Neural progenitor cell (in vitro differentiated cells): ENCODE measurements around the gene PREP. TPM values are rescaled to one million over a fixed set of nuclear protein-coding genes. Genes with fewer than 3 reads are reported as not detected.

ENCODE experiments used
- DNase-seq: peaks from one replicate; pipeline ENCODE4 v3.0.0-alpha.2; 2016; ENCODE audit warnings: low spot score
- H2AFZ ChIP-seq: fragments of 200-600 bp; sonication (generic); replicated peaks from 2 replicates; pipeline ENCODE4 v1.6.1; 2016; ENCODE audit warnings: antibody characterized with exemption
- H3F3A ChIP-seq: fragments of 200-600 bp; sonication (generic); 2 replicates; pipeline ENCODE4 v1.6.1; 2016; ENCODE audit warnings: antibody characterized with exemption, low read depth
- H3K27ac ChIP-seq: fragments of 200-600 bp; sonication (generic); 2 replicates; pipeline ENCODE4 v1.5.1; 2016; ENCODE audit warnings: mild to moderate bottlenecking
- H3K27me3 ChIP-seq: fragments of 200-600 bp; sonication (generic); 2 replicates; pipeline ENCODE4 v1.6.1; 2016; ENCODE audit warnings: mild to moderate bottlenecking, moderate library complexity
- H3K36me3 ChIP-seq: fragments of 200-600 bp; sonication (generic); 2 replicates; pipeline ENCODE4 v1.5.1; 2016
- H3K4me1 ChIP-seq: fragments of 200-600 bp; sonication (generic); 2 replicates; pipeline ENCODE4 v1.6.1; 2016; ENCODE audit warnings: mixed run types
- H3K4me2 ChIP-seq: fragments of 200-600 bp; sonication (generic); 2 replicates; pipeline ENCODE4 v1.6.1; 2016
- H3K4me3 ChIP-seq: fragments of 200-600 bp; sonication (generic); 2 replicates; pipeline ENCODE4 v1.5.1; 2016
- H3K79me2 ChIP-seq: fragments of 200-600 bp; sonication (generic); 2 replicates; pipeline ENCODE4 v1.6.1; 2016; ENCODE audit warnings: low read depth
- H3K9ac ChIP-seq: fragments of 200-600 bp; sonication (generic); 2 replicates; pipeline ENCODE4 v1.6.1; 2016
- H3K9me3 ChIP-seq: fragments of 200-600 bp; sonication (generic); 2 replicates; pipeline ENCODE4 v1.5.1; 2016; ENCODE audit warnings: low read depth
- H4K20me1 ChIP-seq: fragments of 200-600 bp; sonication (generic); 2 replicates; pipeline ENCODE4 v1.6.1; 2016; ENCODE audit warnings: low read depth
- H3K27ac Mint-ChIP-seq: 3 replicates; pipeline ENCODE4 v1.8.0; 2021; ENCODE audit warnings: mixed read lengths
- H3K27me3 Mint-ChIP-seq: 2 replicates; pipeline ENCODE4 v1.8.0; 2022; ENCODE audit warnings: low read depth, mild to moderate bottlenecking, inconsistent platforms, moderate library complexity, mixed read lengths; ENCODE audit not compliant: insufficient read depth
- H3K36me3 Mint-ChIP-seq: 3 replicates; pipeline ENCODE4 v1.8.0; 2021; ENCODE audit warnings: mixed read lengths
- H3K4me1 Mint-ChIP-seq: 3 replicates; pipeline ENCODE4 v1.8.0; 2021; ENCODE audit warnings: mixed read lengths
- H3K4me3 Mint-ChIP-seq: 3 replicates; pipeline ENCODE4 v1.8.0; 2021; ENCODE audit warnings: mild to moderate bottlenecking, moderate library complexity, mixed read lengths
- H3K9me3 Mint-ChIP-seq: 3 replicates; pipeline ENCODE4 v1.8.0; 2020; ENCODE audit warnings: mixed read lengths
- EZH2 ChIP-seq: fragments of 200-600 bp; sonication (generic); IDR thresholded peaks from 2 replicates; pipeline ENCODE4 v1.6.1; 2017; ENCODE audit warnings: antibody characterized with exemption, mild to moderate bottlenecking, moderate library complexity
- EZH2phosphoT487 ChIP-seq: fragments of 200-600 bp; sonication (generic); IDR thresholded peaks from 2 replicates; pipeline ENCODE4 v1.6.1; 2017; ENCODE audit warnings: antibody characterized with exemption
- total RNA-seq: library from RNA; depleted of rRNA; stranded (reverse); fragments of >200 nt; gene quantifications from 2 replicates; pipeline ENCODE4 v1.2.3, GENCODE V29; 2015; ENCODE audit warnings: low replicate concordance
- TF ChIP-seq, protein P1 (sequence below): fragments of 200-600 bp; sonication (generic); IDR thresholded peaks from 2 replicates; pipeline ENCODE4 v1.5.1; 2017; ENCODE audit warnings: antibody characterized with exemption, mild to moderate bottlenecking

Gene PREP
- total RNA-seq, 1 donor from 2014 or later: 28.6 TPM

DNA sequence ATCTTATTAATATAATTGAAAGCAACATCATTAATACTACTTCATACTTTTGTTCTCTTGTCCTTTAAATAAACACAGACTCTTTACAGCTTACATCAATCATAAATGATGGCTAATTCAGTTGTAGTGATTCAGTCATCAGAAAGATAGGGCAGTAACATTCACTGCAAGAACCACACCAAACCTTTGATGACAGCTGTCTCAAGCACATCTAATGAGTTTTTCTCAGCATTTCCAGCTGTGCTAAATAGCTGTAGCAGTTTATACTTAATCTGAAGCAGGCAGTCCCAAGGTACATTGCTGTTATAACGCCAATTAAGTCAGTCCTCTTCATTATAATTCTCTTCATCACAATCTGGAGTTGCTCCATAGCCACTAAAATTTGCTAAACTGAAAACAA lies 45.7 kb downstream of the PREP start:
- Histone ChIP-seq H3K27ac (no peak overlapping the region), H3K9me3 (no peaks in the 10 kb centered on the region), H3K36me3 (no peaks in the 10 kb centered on the region), H4K20me1 (no peaks in the 10 kb centered on the region), H3K9ac (no peak overlapping the region), H2AFZ (no peak overlapping the region), H3K4me3 (no peak overlapping the region), H3K4me1 (no peaks in the 10 kb centered on the region), H3K27me3 (no peaks in the 10 kb centered on the region), H3K4me2 (no peak overlapping the region), H3K79me2 (no peaks in the 10 kb centered on the region), H3F3A (no peaks in the 10 kb centered on the region)
- H3K9me3 Mint-ChIP-seq: peaks cover 11% of the 10 kb centered on the region
- H3K27ac Mint-ChIP-seq: no peak overlapping the region
- TF ChIP-seq EZH2 (no peak), EZH2phosphoT487 (no peak)
- TF ChIP-seq, protein P1, sequence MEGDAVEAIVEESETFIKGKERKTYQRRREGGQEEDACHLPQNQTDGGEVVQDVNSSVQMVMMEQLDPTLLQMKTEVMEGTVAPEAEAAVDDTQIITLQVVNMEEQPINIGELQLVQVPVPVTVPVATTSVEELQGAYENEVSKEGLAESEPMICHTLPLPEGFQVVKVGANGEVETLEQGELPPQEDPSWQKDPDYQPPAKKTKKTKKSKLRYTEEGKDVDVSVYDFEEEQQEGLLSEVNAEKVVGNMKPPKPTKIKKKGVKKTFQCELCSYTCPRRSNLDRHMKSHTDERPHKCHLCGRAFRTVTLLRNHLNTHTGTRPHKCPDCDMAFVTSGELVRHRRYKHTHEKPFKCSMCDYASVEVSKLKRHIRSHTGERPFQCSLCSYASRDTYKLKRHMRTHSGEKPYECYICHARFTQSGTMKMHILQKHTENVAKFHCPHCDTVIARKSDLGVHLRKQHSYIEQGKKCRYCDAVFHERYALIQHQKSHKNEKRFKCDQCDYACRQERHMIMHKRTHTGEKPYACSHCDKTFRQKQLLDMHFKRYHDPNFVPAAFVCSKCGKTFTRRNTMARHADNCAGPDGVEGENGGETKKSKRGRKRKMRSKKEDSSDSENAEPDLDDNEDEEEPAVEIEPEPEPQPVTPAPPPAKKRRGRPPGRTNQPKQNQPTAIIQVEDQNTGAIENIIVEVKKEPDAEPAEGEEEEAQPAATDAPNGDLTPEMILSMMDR: no peak
- H3K4me1 Mint-ChIP-seq: no peaks in the 10 kb centered on the region
- DNase-seq: no peak
- peaks cover 3% of the 10 kb centered on the region for H3K27me3 Mint-ChIP-seq
- H3K36me3 Mint-ChIP-seq: peaks cover 50% of the 10 kb centered on the region
- no peak overlapping the region for H3K4me3 Mint-ChIP-seq

DNA sequence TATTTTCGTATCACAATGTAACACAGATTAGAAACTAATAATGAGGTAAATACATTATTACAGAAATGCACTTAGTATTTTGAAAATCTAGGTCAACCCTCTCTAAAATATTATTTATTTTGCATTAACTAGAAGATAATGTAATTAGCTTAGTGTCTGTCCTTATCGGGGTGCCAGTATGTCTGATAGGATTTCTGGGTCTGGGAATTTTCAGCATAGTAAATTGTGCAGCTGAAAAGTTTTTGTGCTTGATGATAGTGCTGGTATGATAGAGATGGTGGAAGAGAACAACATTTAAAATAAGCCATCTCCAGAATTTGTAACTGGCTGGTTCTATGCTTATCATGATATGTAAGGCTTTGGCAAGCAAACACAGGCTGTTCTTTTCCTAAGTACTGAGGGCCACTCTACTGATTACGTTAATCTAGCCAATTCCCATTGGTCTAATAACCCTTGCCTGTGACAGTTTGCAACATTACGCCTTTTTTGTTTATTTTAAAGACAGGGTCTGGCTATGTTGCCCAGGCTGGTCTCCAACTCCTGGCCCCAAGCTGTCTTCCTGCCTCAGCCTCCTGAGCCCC lies 50.8 kb downstream of the PREP start:
- no peak for DNase-seq
- TF ChIP-seq, protein P1: no peak
- TF ChIP-seq EZH2phosphoT487: no peak
- TF ChIP-seq EZH2: no peak

DNA sequence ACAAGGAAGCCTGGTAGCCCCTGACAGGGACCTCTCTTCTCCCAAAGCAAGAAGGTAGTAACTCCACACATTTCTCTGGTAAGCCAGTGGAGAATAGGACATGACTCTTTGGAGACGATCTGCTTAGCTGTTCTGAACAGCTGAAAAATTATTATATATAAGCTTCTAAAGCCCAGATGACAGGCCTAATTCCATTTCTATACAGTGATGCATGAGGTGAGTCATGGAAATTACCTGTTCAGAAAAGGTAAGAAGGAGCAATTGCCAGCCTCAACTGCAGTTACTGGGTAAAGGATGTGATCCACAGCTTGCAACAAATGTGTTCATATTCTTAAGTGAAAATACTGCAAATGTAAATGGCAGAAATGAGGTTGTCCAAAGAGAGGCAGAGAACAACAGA lies 54.0 kb downstream of the PREP start:
- no peak overlapping the region for H3K27ac Mint-ChIP-seq
- Histone ChIP-seq H4K20me1 (peaks cover 15% of the 10 kb centered on the region), H3K36me3 (no peaks in the 10 kb centered on the region), H3K4me1 (peaks cover 17% of the 10 kb centered on the region), H3F3A (peaks cover 13% of the 10 kb centered on the region), H2AFZ (no peak overlapping the region), H3K27ac (no peak overlapping the region), H3K9me3 (no peaks in the 10 kb centered on the region), H3K4me2 (no peak overlapping the region), H3K4me3 (no peak overlapping the region), H3K79me2 (no peaks in the 10 kb centered on the region), H3K9ac (no peak overlapping the region), H3K27me3 (no peaks in the 10 kb centered on the region)
- no peak overlapping the region for H3K4me3 Mint-ChIP-seq
- peaks cover 28% of the 10 kb centered on the region for H3K36me3 Mint-ChIP-seq
- TF ChIP-seq EZH2 (no peak), EZH2phosphoT487 (no peak)
- TF ChIP-seq, protein P1: no peak
- H3K9me3 Mint-ChIP-seq: no peaks in the 10 kb centered on the region
- DNase-seq: no peak
- H3K27me3 Mint-ChIP-seq: no peaks in the 10 kb centered on the region
- H3K4me1 Mint-ChIP-seq: peaks cover 9% of the 10 kb centered on the region

More for the DNA sequence above, 50.8 kb downstream of the PREP start:
- no peak overlapping the region for H3K27ac ChIP-seq
- no peaks in the 10 kb centered on the region for H3K4me1 Mint-ChIP-seq
- H3K4me1 ChIP-seq: no peaks in the 10 kb centered on the region
- H3K9me3 ChIP-seq: no peaks in the 10 kb centered on the region
- H3K36me3 ChIP-seq: no peaks in the 10 kb centered on the region
- H3K27me3 ChIP-seq: no peaks in the 10 kb centered on the region
- no peaks in the 10 kb centered on the region for H4K20me1 ChIP-seq
- no peak overlapping the region for H3K4me3 ChIP-seq
- H2AFZ ChIP-seq: no peak overlapping the region
- no peaks in the 10 kb centered on the region for H3F3A ChIP-seq
- H3K9ac ChIP-seq: no peak overlapping the region
- H3K79me2 ChIP-seq: no peaks in the 10 kb centered on the region
- H3K4me2 ChIP-seq: no peak overlapping the region
- H3K27me3 Mint-ChIP-seq: no peaks in the 10 kb centered on the region
- no peak overlapping the region for H3K27ac Mint-ChIP-seq
- peaks cover 11% of the 10 kb centered on the region for H3K9me3 Mint-ChIP-seq
- H3K4me3 Mint-ChIP-seq: no peak overlapping the region
- peaks cover 46% of the 10 kb centered on the region for H3K36me3 Mint-ChIP-seq
